Measurements from ENCODE around the gene SDR9C7.

- TF ChIP-seq CTCF (IDR thresholded peaks at IDR 0.05) (no peak), POLR2A (IDR thresholded peaks at IDR 0.05) (no peak), EP300 (IDR thresholded peaks at IDR 0.05) (no peak)
Observed at GRCh38 chr12:56884421-56884820, 49.8 kb downstream of the SDR9C7 start.
